ENCODE measurements around the gene KDSR.

The KDSR gene

DNA sequence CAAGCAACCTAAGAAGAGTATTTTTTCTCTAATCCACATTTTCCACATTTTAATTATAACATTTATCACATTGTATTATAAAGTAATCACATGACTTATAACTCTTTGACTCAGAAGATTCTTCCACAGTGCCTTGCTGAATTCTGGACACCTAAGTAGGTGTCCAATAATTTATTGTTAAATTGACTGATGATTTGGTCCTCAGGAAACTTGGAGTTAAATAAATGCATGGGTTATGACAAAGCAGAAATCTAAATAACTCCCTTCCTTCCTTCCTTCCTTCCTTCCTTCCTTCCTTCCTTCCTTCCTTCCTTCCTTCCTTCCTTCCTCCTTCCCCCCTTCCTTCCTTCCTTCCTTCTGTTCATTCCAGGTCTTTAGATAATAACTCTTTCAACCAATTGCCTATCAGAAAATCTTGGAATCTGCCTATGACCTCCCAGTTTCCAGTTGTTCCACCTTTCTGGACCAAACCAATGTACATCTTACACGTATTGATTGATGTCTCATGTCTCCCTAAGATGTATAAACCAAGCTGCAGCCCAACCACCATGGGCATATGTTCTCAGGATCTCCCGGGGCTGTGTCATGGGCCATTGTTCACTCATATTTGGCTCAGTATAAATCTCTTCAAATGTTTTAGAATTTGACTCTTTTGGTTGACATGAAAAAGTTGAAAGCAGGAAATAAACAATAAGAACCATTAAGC is 10.4 kb upstream of the KDSR start:
- H3K27me3 ChIP-seq (ENCODE audit: insufficient read depth, low read length), result no peaks in the 10 kb centered on the region
- no peaks in the 10 kb centered on the region for H4K20me1 ChIP-seq (ENCODE audit: insufficient read depth, low read length)
- no peaks in the 10 kb centered on the region for H3K9me2 ChIP-seq (ENCODE audit: low read depth, low read length)
- no peaks in the 10 kb centered on the region for H3K36me3 ChIP-seq (ENCODE audit: insufficient read depth, low read length)
- no peaks in the 10 kb centered on the region for H3K79me2 ChIP-seq (ENCODE audit: insufficient read depth, low read length)
- no peaks in the 10 kb centered on the region for H3K4me1 ChIP-seq (ENCODE audit: insufficient read depth, low read length, severe bottlenecking)
- no peaks in the 10 kb centered on the region for H3K9me3 ChIP-seq (ENCODE audit: low read length)
- TF ChIP-seq EZH2 (IDR thresholded peaks at IDR 0.05; ENCODE audit: borderline replicate concordance, low read length), result no peak
- no peak overlapping the region for H3K4me3 ChIP-seq (ENCODE audit: low read depth, low read length, poor library complexity, severe bottlenecking)
- no peak overlapping the region for H3K4me2 ChIP-seq (ENCODE audit: low read length)
- no peak overlapping the region for H2AFZ ChIP-seq (ENCODE audit: low read length)
- no peak overlapping the region for H3K9ac ChIP-seq (ENCODE audit: low read length)
- H3K27ac ChIP-seq (ENCODE audit: low read depth, low read length, poor library complexity, severe bottlenecking), result no peak overlapping the region
- H3F3A ChIP-seq (ENCODE audit: insufficient read depth, low read length), result no peaks in the 10 kb centered on the region

DNA sequence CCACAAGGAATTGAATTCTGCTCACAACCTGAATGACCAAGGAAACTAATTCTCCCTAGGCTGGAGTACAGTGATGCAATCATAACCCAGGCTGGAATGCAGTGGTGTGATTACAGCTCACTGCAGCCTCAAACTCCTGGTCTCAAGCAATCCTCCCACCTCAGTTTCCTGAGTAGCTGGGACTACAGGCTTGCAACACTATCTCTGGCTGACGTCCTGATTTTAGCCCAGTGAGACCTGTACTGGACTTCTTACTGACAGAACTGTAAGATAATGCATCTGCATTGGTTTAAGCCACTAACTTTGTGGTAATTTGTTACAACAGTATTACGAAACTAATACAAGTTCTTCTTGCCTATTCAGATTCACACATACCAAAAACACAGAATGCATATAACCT is 9.5 kb upstream of the KDSR start:
- no peaks in the 10 kb centered on the region for H4K20me1 ChIP-seq (ENCODE audit: insufficient read depth, low read length)
- H2AFZ ChIP-seq (ENCODE audit: low read length), result no peak overlapping the region
- no peaks in the 10 kb centered on the region for H3K36me3 ChIP-seq (ENCODE audit: insufficient read depth, low read length)
- H3K27me3 ChIP-seq (ENCODE audit: insufficient read depth, low read length), result no peaks in the 10 kb centered on the region
- H3K9ac ChIP-seq (ENCODE audit: low read length), result no peak overlapping the region
- no peak overlapping the region for H3K4me3 ChIP-seq (ENCODE audit: low read depth, low read length, poor library complexity, severe bottlenecking)
- no peak overlapping the region for H3K4me2 ChIP-seq (ENCODE audit: low read length)
- TF ChIP-seq EZH2 (IDR thresholded peaks at IDR 0.05; ENCODE audit: borderline replicate concordance, low read length), result no peak
- TF ChIP-seq, protein P1, sequence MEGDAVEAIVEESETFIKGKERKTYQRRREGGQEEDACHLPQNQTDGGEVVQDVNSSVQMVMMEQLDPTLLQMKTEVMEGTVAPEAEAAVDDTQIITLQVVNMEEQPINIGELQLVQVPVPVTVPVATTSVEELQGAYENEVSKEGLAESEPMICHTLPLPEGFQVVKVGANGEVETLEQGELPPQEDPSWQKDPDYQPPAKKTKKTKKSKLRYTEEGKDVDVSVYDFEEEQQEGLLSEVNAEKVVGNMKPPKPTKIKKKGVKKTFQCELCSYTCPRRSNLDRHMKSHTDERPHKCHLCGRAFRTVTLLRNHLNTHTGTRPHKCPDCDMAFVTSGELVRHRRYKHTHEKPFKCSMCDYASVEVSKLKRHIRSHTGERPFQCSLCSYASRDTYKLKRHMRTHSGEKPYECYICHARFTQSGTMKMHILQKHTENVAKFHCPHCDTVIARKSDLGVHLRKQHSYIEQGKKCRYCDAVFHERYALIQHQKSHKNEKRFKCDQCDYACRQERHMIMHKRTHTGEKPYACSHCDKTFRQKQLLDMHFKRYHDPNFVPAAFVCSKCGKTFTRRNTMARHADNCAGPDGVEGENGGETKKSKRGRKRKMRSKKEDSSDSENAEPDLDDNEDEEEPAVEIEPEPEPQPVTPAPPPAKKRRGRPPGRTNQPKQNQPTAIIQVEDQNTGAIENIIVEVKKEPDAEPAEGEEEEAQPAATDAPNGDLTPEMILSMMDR (IDR thresholded peaks at IDR 0.05; ENCODE audit: low read length), result no peak
- no peaks in the 10 kb centered on the region for H3K79me2 ChIP-seq (ENCODE audit: insufficient read depth, low read length)
- H3K4me1 ChIP-seq (ENCODE audit: insufficient read depth, low read length, severe bottlenecking), result no peaks in the 10 kb centered on the region
- no peaks in the 10 kb centered on the region for H3F3A ChIP-seq (ENCODE audit: insufficient read depth, low read length)
- no peaks in the 10 kb centered on the region for H3K9me2 ChIP-seq (ENCODE audit: low read depth, low read length)
- no peaks in the 10 kb centered on the region for H3K9me3 ChIP-seq (ENCODE audit: low read length)
- H3K27ac ChIP-seq (ENCODE audit: low read depth, low read length, poor library complexity, severe bottlenecking), result no peak overlapping the region

DNA sequence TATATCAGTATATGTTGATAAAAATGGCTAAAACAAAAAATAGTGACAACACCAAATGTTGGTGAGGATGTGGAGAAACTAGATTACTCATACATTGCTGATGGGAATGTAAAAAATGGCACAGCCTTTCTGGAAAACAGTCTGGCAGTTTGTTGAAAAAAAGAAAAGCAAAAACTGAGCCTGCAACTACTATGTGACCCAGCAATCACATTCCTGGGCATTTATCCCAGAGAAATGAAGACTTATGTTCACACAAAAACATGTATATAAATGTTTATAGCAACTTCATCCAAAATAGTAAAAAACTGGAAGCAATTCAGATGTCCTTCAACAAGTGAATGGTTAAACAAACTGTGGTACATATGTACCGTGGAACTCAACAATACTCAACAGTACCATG is 7.5 kb upstream of the KDSR start:
- H3K9ac ChIP-seq (ENCODE audit: low read length), result no peak overlapping the region
- no peaks in the 10 kb centered on the region for H3K79me2 ChIP-seq (ENCODE audit: insufficient read depth, low read length)
- H3K36me3 ChIP-seq (ENCODE audit: insufficient read depth, low read length), result no peaks in the 10 kb centered on the region
- no peaks in the 10 kb centered on the region for H4K20me1 ChIP-seq (ENCODE audit: insufficient read depth, low read length)
- no peak overlapping the region for H3K4me2 ChIP-seq (ENCODE audit: low read length)
- H3K27ac ChIP-seq (ENCODE audit: low read depth, low read length, poor library complexity, severe bottlenecking), result no peak overlapping the region
- no peak overlapping the region for H3K4me3 ChIP-seq (ENCODE audit: low read depth, low read length, poor library complexity, severe bottlenecking)
- H3K9me2 ChIP-seq (ENCODE audit: low read depth, low read length), result no peaks in the 10 kb centered on the region
- H3K4me1 ChIP-seq (ENCODE audit: insufficient read depth, low read length, severe bottlenecking), result no peaks in the 10 kb centered on the region
- no peaks in the 10 kb centered on the region for H3K27me3 ChIP-seq (ENCODE audit: insufficient read depth, low read length)
- no peak for TF ChIP-seq EZH2 (IDR thresholded peaks at IDR 0.05; ENCODE audit: borderline replicate concordance, low read length)
- TF ChIP-seq, protein P1 (IDR thresholded peaks at IDR 0.05; ENCODE audit: low read length), result no peak
- H3F3A ChIP-seq (ENCODE audit: insufficient read depth, low read length), result no peaks in the 10 kb centered on the region
- no peak overlapping the region for H2AFZ ChIP-seq (ENCODE audit: low read length)
- H3K9me3 ChIP-seq (ENCODE audit: low read length), result no peaks in the 10 kb centered on the region

DNA sequence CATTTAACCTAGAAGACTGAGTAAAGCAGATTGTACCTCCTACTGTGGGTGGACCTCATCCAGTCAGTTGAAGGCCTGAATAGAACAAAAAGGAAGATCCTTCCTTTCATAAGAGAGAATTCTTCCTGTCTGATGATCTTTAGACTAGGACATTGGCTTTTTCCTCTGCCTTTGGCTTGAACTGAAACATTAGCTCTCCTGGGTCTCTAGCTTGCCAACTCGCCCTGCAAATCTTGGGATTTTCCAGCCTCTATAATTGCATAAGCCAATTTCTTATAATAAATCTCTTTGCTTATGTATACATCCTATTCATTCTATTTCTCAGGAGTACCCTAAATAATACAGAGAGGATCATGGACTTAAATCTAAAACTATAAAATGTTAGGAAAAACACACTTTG is 6.2 kb upstream of the KDSR start:
- H3K79me2 ChIP-seq (ENCODE audit: insufficient read depth, low read length), result no peaks in the 10 kb centered on the region
- no peaks in the 10 kb centered on the region for H3K9me2 ChIP-seq (ENCODE audit: low read depth, low read length)
- H4K20me1 ChIP-seq (ENCODE audit: insufficient read depth, low read length), result no peaks in the 10 kb centered on the region
- no peak overlapping the region for H3K4me2 ChIP-seq (ENCODE audit: low read length)
- H3K4me1 ChIP-seq (ENCODE audit: insufficient read depth, low read length, severe bottlenecking), result no peaks in the 10 kb centered on the region
- no peaks in the 10 kb centered on the region for H3K36me3 ChIP-seq (ENCODE audit: insufficient read depth, low read length)
- 0 out of 2 replicates have a peak, but pooled peaks cover 3% of the 10 kb centered on the region for H3K9me3 ChIP-seq (ENCODE audit: low read length)
- H3K27ac ChIP-seq (ENCODE audit: low read depth, low read length, poor library complexity, severe bottlenecking), result no peak overlapping the region
- TF ChIP-seq, protein P1 (IDR thresholded peaks at IDR 0.05; ENCODE audit: low read length), result no peak
- TF ChIP-seq EZH2 (IDR thresholded peaks at IDR 0.05; ENCODE audit: borderline replicate concordance, low read length), result no peak
- no peaks in the 10 kb centered on the region for H3K27me3 ChIP-seq (ENCODE audit: insufficient read depth, low read length)
- no peak overlapping the region for H3K9ac ChIP-seq (ENCODE audit: low read length)
- no peak overlapping the region for H2AFZ ChIP-seq (ENCODE audit: low read length)
- no peak overlapping the region for H3K4me3 ChIP-seq (ENCODE audit: low read depth, low read length, poor library complexity, severe bottlenecking)
- H3F3A ChIP-seq (ENCODE audit: insufficient read depth, low read length), result no peaks in the 10 kb centered on the region

Data from OCI-LY1 (cell line).